Stimulated activated CD8-positive, alpha-beta memory T cell treated with anti-CD3 and anti-CD28 coated beads, Interleukin-4, amount 100 ng/mL, for 4 hours (primary cell): ENCODE measurements around the gene DPYSL5.
"Not testable (repeated sequence)": the region's sequence is repeated elsewhere in the genome, so short reads cannot be mapped to it uniquely, and the experiment has no call there.

Source experiments
- DNase-seq, 2 donors: peaks; one replicate each; pipeline ENCODE4 v3.0.0-alpha.2; 2020; ENCODE audit warnings: low read depth in 2 of 2, low spot score in 1 of 2

Gene DPYSL5

DNA sequence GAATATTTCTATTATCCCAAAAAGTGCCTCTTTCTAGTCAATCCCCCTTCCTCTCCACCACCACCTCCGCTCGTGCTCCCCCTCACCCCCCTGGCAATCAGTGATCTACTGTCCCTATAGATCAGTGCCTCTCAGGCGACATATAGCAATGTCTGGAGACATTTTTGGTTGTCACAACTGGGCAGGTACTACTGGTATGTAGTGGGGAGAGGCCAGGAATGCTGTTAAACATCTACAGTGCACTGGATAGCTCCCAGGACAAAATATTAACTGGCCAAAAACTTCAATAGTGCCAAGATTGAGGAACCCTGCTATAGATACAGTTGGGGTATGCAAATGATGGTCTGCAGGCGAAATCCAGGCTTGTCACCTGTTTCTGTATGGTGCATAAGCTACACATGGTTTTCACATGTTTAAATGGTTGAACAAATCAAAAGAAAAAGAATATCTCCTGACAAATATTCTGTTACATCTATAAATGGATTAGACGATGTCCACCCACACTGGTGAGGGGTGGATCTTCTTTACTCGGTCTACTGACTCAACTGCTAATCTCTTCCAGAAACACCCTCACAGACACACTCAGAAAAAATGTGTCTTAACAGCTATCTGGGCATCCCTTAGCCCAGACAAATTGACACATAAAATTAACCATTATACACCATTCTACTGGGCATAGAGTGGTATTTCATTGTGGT lies 25.5 kb downstream of the DPYSL5 start:
- no peak for DNase-seq

DNA sequence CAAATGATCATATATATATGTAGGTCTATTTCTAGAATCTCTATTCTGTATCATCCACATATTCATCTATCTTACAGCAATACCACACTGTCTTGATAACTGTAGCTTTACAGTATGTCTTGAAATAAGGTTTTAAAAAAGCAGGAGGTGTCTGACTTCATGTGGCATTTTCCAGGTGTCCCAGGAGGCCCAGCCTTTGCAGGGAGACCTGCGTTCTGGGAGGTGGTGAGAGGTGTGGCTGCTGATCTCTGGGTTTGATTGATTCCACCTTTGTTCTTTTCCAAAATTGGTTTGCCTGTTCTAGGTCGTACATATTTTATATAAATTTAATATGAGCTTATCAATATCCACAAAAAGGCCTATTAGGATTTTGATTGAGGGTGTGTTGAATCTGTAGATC lies 26.6 kb downstream of the DPYSL5 start:
- DNase-seq, result no peak

DNA sequence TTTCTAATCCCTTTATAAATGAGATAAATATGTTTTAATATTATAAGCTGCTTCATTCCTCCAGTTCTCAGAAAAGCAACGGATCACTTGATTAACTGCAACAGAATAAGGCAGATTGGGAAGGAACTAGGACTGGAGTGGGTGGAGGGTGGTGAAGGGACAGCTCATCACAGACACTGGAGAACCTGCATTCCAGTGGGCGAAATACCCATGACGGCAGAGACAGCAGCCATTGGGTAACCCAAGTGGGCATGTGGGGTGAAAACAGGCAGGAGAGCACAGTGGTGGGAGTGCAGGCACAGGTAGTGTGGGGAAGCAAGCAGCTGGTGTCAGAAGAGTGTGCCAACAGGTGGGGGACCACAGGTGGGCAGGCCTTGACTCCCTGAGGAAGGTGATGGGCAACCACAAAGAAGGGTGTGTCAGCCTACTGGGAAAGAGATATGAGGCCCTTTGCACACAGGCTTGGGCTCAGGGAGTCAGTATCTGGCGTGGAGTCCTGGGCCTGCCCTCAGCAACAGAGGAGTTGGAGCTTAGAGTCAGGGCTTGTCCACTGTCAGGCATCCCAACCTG lies 27.2 kb downstream of the DPYSL5 start:
- DNase-seq, result no peak

DNA sequence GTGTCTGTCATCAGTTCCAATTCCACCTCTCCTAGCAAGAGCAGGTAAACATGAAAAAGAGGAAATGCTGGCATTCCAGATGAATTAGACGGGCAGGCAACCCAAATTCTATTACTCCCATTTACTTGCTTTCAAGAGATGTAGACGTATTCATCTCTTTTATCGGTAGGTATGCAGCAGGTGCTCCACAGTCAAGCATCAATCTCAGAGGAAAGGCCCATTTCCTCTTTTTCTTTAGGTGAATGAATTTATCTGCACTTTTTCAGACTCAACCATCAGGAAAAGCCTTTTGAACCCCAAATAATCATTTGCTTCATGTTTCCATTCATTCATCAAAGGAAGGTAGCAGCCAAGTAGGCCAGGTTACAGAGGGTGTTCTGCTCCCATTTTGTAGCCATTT lies 27.9 kb downstream of the DPYSL5 start:
- no peak for DNase-seq

DNA sequence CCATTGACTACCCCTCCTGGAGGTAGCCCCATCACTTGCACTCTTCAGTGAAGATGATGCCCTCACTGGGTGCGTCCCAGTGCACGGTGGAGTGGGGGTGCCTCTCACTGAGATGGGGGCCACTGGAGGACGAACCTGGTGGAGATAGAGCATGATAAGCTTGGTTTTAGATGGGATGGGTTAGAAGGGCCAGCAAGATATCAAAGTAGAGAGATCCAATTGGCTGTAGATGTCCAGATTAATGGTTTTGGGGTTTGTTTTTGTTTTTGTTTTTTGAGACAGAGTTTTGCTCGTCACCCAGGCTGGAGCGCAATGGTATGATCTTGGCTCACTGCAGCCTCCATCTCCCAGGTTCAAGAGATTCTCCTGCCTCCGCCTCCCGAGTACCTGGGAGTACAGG lies 28.3 kb downstream of the DPYSL5 start:
- no peak for DNase-seq

DNA sequence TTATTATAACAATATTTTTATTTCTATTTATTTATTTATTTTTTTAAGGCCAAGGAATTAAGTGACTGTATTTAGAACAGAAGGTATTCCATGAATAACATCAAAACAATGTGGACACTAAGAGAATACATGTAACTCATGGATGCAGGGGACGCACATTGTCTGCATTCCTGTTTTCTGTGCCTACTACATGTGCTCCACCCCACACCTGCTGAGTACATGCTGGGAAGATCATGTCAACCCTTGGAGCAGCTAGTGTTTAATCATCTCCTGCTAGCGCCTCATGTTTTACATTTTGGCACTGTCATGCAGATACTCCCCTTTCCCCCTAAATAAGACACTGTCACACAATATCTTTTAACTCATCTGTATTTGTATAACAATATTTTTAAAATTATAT lies 29.3 kb downstream of the DPYSL5 start:
- no peak for DNase-seq

DNA sequence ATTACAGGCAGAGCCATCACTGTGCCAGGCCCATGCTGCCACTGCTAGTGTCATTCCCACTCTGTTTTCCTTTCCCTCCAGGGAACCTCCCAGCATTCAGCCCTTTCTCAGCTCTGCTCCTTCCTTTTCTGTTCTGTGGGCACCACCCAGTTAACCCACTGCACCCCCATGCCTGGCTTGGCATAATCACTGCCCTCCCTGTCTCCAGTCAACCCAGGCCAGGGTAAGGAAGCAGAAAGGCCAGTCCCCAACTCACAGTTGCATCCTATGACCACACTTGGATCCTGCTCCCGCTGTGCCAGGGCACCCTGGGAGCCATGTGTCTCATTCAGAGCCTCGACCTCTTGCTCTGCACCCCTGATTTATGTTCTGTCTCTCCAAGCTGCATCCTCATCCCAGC lies 32.2 kb downstream of the DPYSL5 start:
- DNase-seq, result no peak

DNA sequence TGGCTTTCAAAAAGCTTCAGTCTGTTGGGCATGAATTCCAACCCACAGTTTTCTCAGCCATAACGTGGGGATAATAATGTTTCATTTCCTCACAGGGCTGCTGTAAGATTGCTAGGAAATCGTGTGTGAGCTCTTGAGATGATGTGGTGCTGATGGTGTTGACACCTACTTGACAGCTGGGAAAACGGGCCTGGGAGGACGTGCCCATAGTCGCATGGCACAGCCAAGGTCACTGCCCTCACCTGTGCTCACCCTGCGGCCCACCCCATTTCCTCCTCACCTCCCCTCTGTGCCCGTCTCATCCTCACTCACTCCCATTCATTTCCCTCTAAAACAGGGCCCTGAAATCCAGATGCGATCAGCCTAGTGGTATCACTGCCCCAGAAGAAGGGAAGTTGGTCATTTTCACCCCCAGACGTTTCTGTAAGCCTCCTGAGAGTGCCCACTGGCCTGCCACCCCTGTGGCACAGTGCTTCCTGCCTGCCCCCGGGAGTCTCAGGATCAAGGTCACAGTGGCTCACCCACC lies 33.0 kb downstream of the DPYSL5 start:
- no peak for DNase-seq

DNA sequence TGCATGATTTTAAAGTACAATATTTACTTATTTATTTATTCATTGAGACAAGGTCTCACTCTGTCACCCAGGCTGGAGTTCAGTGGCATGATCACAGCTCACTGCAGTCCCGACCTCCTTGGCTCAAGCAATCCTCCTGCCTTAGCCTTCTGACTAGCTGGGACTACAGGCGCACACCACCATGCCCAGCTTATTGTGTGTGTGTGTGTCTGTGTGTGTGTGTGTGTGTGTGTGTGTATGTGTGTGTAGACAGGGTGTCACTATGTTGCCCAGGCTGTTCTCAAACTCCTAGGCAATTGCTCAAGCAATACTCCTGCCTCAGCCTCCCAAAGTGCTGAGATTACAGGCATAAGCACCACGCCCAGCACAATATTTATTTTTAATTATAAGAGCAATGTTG lies 34.3 kb downstream of the DPYSL5 start:
- DNase-seq, result not testable (repeated sequence)

DNA sequence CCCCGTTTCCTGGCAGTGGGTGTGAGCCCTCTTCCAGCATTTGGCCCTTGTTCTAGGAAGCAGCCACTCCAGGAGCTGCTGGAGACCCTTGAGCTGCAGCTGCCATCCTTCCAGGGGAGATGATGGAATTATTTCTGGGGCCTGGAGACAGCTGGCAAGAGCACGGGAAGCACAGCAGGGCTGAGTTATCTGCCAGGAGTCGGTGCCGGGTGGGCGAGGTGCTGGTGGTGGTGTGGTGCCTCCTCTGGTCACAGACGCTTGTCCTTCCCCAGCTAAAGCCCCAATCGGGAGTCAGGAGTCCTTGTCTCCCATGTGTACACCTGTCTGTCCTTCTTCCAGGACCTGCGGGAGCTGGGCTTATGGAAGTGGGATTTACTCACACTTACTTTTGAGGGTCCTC lies 36.0 kb downstream of the DPYSL5 start:
- DNase-seq, result no peak

DNA sequence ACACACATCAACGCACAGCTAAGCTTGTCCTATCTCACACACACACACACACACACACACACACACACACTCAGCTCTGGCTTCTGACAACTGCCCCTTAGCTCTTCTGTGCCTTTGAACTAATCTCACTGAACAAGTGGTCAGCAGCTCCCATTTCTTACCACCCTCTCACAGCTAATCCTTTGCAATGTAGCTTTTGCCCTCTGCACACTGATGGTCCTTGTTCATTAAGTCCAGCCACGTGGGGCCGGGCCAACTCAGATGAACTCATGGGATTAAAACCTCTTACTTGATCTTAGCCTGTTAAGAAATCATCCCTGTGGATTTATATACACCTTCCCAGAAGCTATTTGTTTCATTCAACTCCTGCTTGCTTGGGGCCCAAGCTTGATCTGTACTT lies 36.6 kb downstream of the DPYSL5 start:
- no peak for DNase-seq

DNA sequence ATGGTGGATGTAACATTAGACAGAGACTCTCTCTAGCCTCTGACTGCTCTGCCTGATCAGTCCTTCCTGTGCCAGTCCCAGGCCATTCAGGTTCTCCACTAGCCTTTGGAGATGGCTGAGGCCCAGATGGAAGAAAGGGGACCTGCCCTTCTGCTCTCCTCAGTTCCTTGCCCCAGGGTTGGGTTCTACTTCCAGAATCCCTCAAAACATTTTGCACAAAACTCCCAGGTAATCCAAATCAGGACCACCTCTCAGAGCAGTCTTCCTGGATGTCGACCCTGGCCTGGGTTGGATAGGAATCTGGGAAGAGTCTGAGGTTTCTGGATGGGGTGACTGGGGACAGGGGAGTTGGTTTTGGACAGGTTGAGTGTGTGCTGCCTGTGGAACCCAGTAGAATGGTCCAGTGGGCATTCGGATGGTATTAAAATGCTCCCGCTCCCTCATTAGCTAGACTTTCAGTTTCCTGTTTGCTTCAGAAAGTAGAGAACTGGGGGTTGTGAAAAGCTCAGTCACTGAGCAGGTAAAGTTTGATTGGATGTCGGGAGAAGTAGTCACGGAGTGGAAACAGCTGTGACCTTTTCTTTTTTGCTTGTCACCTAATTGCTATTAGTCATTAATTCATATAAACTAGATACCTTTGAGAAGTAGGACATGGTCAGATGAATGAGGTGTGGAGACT lies 37.9 kb downstream of the DPYSL5 start:
- DNase-seq, result no peak

DNA sequence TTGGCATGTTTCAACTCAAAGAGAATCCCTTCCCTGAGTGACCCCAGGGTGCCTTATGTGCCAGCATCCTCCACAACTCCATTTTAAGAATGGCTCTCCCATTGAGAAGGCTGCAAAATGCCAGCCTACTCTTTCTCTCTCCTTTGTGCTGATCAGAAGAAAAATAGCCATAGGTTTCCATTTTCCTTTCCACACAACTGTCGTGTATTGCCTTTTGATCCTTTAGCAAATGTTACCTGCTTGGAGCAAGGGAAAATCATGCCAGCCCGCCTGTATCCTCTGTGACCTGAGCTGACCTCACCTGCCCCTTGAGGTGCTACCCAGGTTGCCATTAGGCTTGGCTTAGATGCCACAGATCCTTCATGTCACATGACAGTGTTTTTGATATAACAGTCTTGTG lies 38.8 kb downstream of the DPYSL5 start:
- DNase-seq, result no peak

DNA sequence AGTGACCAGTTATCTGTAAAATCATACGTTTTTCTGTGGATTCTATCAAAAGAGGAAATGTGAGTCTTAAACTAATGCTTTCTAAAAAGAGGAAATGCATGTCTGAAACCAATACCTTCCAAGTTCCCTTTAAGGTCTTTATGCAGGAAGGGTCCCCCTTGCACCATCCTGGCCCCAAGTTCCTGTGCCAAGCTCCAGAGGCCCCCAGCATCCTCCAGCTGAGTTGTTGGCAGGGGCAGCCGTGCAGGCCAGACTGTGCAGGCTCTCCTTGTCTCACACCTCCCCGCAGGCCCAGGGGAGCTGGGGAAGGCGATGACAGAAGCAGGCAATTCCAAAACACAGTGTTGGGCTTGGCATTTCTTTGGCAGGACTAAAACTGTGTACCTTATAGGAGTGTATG lies 39.2 kb downstream of the DPYSL5 start:
- DNase-seq, result no peak

DNA sequence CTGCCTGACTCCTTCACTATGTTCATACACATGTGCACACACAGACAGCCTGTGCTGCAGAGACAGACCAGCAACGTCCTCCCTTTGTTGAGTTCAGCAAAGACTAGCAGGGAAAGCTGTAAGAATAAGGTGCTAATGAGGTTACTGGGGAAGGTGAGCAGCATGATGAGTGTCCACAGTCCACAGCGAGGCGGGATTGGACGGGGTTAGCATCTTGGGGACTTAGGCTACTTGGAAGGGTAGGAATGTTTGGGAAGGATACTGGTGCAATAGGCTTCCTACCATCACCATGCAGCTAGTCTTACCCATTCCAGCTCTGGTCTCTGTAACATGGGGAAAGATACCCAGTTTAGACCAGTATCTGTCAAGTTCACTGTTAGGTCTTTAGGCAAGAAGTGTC lies 41.9 kb downstream of the DPYSL5 start:
- no peak for DNase-seq

DNA sequence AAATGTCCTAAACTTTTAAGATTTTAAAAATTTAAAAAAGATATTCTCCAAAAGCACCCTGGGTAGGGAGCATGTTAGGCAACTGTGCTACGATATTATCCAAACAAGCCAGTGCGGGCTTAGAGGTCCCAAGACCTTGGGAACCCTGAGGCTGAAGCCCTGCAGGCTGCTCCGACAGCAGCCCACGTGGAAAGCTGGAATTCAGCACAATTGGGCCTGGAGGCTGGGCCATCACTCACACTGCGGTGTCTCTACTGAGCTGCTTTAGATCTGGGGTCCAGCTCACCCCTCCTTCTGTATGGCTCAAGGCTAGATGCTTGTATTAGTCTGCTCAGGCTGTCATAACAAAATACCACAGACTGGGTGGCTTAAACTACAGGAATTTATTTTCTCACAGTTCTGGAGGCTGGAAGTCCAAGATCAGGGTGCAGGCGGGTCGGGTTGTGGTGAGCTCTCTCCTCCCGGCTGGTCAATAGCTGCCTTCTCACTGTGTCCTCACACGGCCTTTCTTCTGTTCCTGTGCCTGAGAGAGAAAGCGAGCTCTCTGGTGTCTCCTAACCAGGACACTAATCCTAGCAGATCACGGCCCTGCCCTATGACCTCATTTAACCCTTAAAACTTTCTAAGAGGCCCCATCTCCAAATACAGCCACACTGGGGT lies 42.5 kb downstream of the DPYSL5 start:
- no peak for DNase-seq

DNA sequence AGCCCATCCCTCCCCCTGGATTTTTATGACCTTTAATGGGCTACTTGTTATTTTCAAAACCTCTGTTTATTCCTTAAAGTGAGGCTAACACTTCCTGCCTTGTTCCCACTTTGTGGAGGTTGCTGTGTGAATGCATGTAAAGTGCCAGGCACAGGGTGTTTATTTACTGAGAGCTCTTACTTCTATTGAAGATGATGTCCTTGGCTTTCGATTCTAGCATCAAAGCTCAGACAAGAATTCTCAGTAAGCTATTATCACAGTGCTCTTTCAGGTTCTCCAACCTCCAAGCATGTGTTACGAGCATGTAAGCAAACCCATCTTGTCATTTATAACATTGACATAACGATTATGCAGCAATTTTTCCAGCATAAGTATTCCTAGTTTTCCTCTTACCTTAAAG lies 44.2 kb downstream of the DPYSL5 start:
- DNase-seq, result no peak

DNA sequence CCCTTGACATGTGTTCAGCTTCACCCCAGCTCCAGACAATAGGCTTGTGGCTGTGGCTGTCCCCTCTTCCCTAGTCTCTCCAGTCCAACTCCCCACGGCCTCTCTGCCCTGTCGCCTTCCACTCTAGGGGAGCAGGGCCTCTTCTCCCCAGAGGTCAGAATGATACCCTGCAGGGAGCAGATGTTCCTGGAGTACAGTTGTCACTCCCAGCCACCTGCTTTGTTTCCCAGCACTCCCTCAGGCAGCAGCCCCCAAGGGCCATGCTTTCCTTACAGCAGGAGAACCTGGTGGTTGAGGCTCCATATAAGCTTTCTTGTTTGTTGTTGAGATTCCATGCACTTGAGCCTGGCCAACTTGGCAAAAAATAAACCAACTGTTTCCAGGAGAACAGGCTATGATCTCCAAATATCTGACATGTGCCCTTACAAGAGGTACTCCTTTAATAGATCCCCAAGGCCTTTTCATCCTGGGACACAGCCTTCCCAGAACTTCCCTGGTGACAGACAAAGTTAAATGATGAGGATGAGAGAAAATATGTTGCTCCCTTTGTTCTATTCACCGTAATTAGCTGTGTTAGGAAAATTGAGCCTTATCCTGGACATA lies 45.1 kb downstream of the DPYSL5 start:
- no peak for DNase-seq

DNA sequence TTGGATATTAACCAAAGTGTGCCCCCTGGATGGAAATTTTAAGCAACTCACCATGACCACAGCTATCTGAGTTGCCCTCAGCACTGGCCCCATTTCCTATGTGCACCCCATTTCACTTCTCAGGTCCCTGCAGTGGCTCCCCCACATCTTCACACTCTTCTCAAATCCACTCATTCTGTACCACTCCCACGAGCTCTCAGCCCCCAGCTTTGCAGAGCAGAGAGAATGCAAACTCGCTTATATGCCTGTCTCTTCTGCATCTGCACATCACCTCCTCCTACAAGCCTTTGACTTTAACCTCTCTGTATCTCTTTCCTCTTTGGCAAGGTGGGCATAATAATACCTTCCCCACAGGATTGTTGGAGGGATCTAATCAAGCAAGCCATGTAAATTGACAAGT lies 46.2 kb downstream of the DPYSL5 start:
- no peak for DNase-seq

DNA sequence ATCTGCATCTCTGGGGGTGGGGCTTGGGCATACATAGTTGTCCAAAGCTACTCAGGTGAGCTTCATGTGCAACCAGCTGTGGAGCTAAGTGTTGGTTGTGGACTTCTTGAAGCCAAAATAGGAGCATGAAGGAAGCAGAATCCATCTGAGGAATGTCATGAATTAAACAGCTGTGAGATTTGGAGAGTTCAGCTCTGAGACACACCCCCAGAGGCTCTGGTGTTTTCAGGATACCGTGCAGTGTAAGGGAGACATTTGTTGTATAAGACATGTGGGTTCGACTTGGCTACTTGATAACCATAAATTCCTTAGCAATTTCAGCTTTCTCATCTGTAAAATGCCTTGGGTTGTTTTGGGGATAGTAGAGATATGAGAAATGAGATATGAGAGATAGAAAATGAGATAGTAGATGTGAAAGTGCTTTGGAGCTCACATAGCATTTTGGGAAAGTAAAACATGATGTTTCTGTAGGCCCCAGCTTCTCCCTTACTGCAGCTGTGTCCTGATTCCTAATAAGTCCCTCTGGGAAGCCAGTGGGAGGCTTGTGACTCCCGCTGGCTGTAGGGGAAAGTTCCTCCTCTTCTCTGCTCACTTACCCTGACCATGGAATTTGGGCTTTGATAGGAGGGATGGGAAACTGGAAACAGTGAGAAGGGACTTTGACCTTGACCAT lies 50.0 kb downstream of the DPYSL5 start:
- no peak for DNase-seq

DNA sequence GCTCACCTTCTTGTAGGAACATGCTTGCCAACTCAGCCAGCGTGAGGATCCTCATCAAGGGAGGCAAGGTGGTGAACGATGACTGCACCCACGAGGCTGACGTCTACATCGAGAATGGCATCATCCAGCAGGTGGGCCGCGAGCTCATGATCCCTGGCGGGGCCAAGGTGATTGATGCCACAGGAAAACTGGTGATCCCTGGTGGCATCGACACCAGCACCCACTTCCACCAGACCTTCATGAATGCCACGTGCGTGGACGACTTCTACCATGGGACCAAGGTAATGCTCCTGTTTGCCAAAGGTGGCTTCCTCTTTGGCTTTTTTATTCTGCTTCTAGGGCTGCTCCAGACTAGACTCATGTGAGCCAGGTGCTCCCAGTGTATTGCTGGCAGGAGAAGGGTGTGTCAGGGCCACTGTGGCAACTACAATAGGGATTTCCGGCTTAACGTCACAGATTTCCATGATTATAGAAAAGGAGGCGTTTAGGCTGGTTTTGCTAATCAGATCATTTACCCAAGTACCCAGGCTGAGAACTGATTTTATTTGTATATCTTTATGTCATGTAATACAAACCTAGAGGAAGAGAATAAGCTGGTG lies 50.6 kb downstream of the DPYSL5 start:
- no peak for DNase-seq
